Right renal cortex interstitium (tissue), 3 donors: Measurements from ENCODE around the gene KIAA0825. TPM values are rescaled to one million over a fixed set of nuclear protein-coding genes. Genes with fewer than 3 reads are reported as not detected.

ENCODE experiments used
- DNase-seq, 3 donors: peaks; one replicate each; pipeline ENCODE4 v3.0.0-alpha.2; 2013; ENCODE audit warnings: low read depth in 3 of 3, low spot score in 2 of 3
- polyA plus RNA-seq, 3 donors: library from polyadenylated mRNA; unstranded; fragments of 120-200 nt; gene quantifications; one replicate each; pipeline ENCODE4 v1.2.1, GENCODE V29; 2013; ENCODE audit not compliant: insufficient read length in 3 of 3

The KIAA0825 gene
- polyA plus RNA-seq, 3 donors, result 4.0 to 4.3 (median 4.2) TPM

DNA sequence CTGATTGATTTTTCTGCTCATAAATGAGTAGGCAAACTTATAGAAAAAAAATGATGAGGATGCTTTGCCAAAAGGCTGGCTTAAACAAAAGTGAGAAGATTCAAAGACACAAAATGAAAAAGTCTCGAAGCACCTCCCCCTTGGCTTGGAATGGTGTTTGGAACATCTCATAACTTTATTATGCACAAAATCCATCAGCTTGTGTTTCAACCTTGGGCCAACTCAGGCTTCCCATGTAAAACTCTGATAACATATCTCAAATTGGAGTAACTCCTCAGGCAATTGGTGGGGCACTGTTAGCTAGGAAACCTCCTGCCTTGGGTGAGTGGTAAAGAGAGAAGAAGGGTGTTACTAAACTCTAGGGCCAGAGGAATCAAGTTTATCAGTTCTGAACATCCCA, 176.3 kb downstream of the KIAA0825 start:
- DNase-seq, result no peak

DNA sequence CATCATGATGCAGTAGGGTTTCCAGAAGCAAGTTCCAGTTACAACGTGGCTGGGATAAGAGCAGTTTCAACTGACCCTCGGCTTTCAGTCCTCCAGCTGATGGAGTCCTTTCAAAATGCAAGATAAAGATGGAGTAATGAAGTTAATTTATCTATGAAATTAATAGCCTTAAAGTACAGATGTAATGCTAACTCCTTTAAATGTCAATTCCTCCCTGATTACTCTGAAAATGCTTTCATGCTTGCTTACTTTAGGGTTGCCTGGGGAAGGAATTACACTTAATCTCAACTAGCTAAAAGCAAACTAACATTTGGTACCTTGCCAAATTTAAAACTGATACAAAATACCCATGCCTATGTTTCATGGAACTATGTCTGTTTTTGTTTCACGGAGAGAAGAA, 178.4 kb downstream of the KIAA0825 start:
- no peak for DNase-seq

DNA sequence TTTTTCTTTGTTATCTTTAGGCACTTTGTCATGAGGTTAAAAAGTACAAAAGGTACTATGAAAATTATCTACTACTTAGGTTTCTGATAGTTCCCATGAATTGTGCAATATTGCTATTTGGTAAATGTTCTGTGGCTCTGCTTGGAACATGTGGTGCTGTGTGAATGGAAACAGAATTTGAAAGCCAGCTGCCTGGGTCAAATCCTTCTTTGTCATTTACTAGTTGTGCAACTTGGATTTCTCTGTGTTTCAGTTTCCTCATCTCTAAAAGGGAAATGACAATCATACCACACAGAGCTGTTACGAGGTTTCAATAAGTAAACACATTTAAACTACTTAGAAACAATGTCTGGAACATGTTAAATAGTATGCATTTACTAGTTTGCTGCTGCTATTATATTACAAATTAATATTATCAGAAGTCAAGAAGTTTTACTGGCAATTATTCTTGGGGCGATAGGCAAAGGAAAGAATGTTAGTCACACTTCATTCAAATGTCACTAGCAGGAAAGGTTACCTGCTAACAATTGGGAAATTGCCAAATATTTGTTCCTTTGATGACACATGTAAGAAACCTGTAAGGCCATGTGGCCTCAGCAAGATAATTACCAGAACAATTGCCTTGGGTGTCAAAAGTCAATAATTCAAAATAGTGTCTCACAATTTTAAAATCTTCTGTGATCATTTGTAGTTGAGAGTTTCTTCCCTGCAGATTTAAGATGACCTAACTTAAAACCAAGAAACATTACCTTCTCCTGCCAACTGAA, 184.8 kb downstream of the KIAA0825 start:
- no peak for DNase-seq

DNA sequence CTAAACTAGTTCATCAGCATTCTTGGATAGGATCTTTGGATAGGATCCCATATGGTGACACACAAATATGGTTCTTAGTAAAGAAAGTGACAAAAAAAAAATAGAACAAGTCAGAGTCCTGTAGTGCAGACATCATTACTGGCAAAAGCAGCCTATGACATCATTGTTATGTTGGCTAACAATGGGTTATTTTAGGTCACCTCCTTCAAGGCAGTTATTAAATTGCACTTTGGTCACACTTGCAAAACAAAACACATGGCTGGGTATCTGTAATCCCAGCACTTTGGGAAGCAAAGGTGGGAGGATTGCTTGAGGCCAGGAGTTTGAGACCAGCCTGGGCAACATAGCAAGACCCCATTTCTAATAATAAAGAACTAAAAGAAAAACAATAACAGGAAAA, 185.9 kb downstream of the KIAA0825 start:
- no peak for DNase-seq

DNA sequence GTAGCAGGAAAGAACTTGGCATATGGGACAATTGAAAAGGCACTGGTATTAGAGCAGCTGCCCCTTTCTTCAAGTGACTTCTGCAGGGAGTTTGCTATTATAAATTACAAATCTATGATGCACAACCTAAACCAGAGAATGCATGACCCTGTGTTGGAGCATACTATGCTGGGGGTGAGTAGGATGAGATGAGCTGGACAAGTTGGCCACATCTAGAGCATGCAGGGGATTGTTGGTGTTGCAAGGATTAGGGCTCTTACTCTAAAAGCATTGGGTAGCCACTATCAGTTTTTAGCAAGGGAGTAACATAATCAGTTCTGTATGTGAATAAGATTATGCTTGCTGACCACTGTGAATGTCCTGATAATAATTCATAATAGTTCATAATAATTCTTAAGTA, 186.7 kb downstream of the KIAA0825 start:
- DNase-seq, result no peak

DNA sequence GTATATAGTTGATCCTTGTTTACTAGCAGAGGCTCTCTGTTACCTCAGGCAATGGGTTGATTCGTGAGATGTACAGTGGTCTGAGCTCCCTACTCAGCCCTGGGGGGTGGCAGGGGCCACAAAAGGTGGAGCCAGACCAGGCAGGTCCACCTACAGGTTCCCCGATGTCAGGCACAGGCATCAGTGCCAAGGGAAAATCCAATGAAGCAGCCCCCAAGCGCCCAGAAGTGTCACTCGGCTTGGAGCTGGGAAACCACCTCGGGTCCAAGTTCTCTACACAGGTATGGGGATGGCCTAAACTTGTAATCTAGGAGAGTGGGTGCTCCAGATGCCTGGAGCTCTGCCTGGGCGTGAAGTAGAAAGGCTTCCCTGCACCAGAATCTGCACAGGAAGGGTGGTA, 188.8 kb downstream of the KIAA0825 start:
- no peak for DNase-seq

DNA sequence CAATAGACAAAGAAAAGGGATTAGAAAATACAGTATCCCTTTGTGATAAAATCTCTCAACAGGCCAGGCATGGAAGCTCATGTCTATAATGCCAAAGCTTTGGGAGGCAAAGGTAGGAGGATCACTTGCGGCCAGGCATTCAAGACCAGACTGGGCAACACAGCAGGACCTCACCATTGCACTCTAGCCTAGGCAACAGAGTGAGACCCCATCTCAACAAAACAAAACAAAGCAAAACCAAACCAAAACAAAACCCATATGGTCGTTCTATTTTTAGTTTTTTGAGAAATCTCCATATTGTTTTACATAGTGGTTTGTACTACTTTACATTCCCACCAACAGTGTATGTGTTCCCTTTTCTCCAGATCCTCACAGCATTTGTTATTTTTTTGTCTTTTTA, 193.0 kb downstream of the KIAA0825 start:
- no peak for DNase-seq

DNA sequence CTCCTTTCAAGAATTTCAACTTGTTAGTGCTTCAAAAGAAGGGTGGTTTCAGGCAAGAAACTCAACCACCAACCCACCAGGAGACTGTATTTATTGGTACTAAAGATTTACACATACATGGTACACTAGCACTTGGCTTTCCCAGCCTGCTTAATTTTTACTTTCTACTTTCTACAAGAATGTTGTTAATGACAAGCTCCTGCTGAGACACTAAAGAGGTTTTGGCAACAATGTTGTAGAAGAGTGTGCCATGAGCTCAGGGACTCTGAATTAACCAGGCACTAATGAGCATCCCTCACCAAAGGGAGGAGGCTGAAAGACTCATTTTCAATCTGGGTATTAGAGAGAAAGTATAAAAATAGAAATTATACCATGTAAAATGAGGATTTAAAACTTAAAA, 195.0 kb downstream of the KIAA0825 start:
- no peak for DNase-seq

DNA sequence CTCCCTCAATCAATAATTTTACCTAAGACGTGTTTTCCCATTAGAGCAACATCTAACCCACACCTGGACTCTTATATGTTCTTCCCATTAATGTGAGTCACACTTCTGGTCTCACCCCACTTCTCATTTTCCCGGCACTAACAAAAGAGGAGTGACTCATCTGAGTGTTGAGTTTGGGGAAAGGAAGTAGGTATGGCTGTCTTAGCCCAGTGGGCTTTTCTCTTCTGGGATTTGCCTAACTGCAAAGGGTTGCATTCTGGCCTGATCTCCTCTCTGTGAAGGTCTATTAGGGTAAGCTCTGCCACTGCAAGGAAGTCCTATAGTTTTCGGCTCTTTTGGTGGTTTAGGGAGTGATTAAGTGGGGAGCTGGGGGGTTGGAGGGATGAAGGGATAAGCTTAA, 195.6 kb downstream of the KIAA0825 start:
- DNase-seq, result no peak

DNA sequence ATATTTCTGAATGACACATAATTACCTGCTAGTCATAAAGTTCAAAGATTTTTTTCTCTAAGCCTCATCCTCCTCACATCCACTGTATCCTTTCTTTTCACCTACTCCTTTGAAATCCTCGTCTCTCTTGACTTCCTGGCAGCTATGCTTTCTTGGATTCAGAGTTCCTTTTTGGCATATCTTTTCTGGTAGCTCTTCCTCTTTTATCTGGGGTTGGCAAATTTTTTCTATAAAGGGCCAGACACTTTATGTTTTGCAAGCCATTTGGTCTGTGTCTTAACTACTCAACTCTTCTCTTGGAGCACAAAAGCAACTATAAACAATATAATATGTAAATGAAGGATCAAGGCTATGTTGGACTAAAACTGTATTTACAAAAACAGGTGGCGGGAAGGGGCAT, 197.5 kb downstream of the KIAA0825 start:
- no peak for DNase-seq

DNA sequence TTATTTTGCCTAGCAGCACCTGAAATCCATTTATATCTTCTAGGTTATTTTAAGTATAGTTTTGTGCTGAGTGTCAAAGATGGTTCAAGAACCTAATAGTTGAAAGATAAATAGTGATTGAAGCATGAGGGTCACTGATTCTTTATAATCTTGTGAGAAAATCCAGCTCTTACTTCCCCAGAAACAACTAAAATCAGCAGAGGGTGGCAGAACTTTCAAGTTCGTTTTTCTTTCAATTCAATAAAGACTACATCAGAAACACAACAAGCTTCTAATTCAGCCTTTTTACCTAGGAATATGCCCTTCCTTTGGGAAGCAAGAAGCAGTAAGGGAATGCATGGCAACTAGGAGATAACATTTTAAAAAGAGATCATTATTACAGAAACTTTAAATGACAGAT, 202.6 kb downstream of the KIAA0825 start:
- no peak for DNase-seq

DNA sequence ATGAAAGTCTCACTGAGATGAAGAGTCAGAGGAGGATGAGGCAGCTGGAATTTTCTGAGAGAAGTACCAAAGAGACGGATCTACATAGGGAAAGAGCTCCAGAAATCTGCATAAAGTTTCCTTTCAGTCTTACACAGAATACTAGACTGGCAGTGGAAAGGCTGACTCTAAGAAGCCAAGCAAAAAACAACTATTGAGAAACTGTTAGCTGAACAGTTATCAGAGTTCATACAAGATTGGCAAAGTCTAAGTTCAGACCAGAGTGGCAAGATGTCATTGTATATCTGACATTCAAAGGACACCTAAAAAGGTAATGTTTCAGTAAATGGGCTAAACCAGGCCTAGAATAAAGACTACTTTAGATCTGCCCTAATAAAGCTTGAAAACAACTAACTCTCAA, 209.0 kb downstream of the KIAA0825 start:
- DNase-seq, result no peak

DNA sequence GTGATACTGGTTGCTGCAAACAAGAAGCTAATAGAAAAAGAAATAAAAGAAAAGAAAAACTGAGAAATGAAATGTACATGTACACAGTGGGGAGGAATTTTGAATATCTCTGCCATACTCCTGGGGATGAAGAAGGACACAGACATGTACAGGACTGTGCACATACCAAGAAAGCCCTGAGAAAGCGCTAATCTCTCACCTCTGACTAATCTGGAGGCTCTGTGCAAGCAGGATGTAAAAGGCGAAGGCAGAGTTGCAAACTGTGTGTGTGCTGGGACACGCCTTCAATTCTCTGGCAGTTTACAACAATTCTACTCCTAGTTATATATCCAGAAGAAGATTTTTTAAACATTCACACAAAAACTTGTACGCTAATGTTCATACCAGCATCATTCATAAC, 211.4 kb downstream of the KIAA0825 start:
- no peak for DNase-seq

DNA sequence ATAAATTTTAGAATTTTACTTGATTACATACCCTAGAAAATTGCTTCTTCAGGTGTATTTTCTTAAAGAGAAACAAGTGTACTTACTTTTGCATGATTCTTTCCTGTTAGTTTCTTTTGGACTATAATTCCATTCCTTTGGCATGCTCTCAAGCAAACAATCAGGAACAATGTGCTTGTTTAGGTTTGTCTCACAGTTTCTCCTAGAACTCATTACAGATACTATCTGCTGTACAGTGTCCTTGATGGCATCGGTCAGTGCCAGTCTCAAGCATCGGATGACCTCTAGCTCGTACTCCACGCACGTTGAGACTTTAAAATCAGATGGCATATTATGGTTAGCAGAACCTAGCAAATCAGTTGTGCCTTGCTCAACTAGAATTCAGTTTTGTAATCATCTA, 214.9 kb downstream of the KIAA0825 start:
- no peak for DNase-seq

DNA sequence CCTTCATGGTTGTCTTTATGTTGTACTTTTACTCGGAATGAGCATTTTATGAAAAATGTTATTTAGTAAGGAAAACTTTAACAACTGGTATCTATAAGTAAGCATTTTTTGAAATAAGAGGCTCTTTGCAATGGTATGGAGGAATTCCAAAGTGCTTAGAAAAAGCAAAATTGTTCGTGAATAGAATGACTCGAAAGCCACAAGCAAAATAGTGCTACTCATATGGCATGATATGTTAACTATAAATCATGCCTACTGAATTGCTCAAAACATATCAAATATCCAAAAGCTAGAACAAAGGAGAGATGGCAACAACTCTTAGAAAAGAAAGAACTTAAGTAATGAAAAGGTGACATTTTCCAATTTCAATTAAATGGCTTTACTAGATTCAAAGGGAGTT, 216.3 kb downstream of the KIAA0825 start:
- no peak for DNase-seq

DNA sequence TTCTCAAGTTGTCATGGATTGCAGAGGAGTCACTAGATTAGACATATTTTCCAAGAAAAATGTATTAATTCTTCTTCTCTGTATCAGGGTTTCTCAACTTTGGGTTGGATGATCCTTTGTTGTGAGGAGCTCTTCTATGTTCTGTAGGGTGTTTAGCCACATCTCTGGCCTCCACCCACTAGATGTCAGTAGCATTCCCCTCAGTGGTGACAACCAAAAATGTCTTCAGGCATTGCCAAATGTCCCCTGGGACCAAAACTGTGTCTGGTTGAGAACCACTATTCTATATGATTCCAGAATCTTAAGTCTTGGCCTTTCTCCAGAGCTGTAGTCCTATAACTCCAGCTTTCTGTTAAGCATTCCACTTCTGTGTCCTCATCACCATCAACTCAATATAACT, 220.9 kb downstream of the KIAA0825 start:
- DNase-seq, result no peak

DNA sequence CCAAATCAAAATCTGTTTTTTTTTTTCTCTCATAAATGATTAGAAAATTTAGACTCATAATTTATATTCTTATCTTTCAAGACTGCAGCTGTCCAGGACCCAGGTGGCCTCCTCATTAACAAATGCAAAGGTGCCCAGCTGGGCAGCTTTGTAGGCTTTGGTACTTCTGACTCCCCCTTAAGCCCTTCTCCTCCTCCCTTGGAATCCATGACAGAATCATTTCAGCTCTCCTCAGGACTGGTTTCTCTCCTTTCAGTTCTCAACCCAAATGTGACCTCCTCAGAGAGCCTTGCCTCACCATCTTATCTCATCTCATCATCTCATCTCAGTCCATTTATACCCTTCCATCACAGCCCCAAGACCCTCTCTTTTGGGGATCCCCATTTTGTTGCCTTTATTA, 221.7 kb downstream of the KIAA0825 start:
- no peak for DNase-seq

DNA sequence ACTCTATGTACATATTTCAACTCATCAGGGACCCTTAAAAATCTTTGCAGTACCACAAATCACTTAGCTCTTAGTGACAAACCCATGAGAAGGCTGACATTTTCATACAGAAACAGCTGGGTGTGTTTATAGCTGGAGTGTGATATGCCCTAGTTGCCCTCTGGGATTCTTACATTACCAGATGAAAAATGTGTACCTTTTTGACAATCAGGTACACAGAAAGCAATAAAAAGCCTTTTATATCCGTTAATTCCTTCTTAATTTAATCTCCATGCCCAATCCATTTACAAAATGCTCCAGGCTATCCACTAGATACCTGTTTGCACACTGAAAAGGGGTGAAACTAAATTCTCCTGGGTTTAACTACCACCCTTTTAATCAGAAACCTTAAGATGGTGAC, 222.9 kb downstream of the KIAA0825 start:
- no peak for DNase-seq

DNA sequence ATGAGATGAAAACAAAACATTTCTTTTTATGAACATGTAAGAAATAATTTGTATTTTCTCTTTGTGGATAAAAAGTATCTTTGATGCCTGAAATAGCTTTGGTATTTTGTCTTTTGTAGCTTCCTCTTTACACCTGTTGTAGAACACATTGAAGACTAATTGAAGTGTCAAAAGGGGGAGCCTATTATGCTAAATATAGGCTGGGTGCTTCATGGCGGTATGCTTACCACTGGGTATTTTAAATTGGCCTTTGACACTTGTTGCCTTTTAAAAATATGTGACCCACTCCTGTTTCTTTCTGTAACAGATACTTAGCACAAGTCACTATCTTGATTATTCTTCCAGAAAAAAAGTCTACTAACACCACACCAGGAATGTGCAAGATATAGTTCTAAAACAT, 226.4 kb downstream of the KIAA0825 start:
- no peak for DNase-seq

DNA sequence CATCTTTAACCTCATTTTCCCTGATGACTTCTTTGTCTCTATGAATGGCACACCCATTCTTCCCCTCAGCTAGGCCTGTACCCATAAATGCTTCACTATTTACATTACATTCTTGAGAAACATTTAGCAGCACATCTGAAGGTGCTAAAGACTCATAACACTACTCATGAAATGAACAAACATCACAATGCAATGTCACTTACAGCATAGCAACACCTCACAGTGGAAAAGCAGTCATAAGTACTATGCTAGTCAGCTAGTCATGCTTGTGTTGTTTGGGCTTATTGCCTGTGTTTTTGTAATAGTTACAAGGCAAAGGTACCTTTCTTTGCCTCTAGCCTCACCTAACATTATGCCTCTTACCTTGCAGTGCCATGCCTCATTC, 228.9 kb downstream of the KIAA0825 start:
- DNase-seq, result no peak

DNA sequence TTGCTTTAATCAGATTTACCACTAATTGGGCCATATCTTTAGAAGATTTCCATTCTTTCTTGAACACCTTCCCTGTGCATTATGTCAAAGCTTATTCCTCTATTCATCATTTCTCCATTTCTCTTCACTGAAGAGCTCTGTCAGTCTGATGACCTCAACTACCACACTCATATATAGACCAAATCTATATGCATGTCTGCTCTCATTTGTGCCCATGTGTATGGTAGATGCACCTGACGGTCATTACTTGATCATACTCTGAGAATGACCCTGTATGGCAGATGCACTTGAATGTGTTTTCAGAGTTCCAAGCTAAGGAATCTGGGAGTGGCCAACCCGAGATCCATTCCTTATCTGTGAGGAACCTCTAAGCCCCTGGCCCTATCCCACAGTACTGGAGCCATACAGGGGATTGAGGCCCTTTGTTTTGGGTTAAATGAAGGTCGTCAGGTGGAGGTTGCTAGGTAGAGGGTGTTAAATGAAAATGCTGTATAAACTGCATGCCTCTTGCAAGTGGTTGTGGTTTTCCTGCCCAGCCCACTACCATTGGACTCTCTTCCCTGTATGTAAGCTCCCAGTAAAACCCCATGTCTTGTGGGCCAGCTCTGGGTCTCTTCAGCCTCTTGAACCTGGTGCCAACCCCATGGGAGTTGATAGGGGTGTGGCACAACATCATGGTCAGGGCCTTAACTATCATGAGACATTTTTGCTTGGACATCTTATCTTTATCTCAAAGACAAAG, 229.5 kb downstream of the KIAA0825 start:
- no peak for DNase-seq

DNA sequence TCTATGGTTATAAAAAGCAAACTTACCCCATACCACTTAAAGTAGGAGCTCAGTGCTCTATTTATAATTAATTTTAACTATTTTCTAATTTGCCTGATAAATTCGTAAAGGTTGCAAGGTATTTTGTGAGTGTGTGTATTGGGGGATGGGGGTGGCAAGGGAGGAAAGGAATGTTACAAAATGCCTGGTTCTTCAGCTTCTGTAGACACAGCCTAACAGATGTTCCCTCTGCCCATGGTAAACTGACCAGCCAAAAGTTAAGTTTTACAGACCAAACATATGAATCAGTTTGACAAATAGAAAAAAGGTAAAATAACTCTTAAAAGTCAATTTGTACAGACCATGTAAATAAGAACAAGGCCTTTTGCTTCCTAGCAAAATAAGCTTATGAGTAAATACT, 232.6 kb downstream of the KIAA0825 start:
- DNase-seq, result no peak
